Ascending aorta (tissue), 2 donors: ENCODE data around the gene AK3. TPM values are rescaled to one million over a fixed set of nuclear protein-coding genes. Genes with fewer than 3 reads are reported as not detected.

Source experiments
- DNase-seq, 2 donors: peaks; one replicate each; pipeline ENCODE4 v3.0.0-alpha.2; 2019; ENCODE audit warnings: low spot score in 2 of 2
- H3K27ac ChIP-seq, 2 donors: fragments of 200-600 bp; sonication (generic); one replicate each; pipeline ENCODE4 v1.5.1; 2016 to 2017; ENCODE audit warnings: mild to moderate bottlenecking in 1 of 2
- H3K27me3 ChIP-seq: fragments of 200-600 bp; sonication (generic); one replicate; pipeline ENCODE4 v1.5.1; 2017
- H3K36me3 ChIP-seq, 2 donors: fragments of 200-600 bp; sonication (generic); one replicate each; pipeline ENCODE4 v1.5.1; 2016
- H3K4me1 ChIP-seq, 2 donors: fragments of 200-600 bp; sonication (generic); one replicate each; pipeline ENCODE4 v1.5.1; 2016 to 2017; ENCODE audit warnings: mild to moderate bottlenecking in 1 of 2
- H3K4me3 ChIP-seq, 2 donors: fragments of 200-600 bp; sonication (generic); one replicate each; pipeline ENCODE4 v1.5.1; 2016 to 2017; ENCODE audit warnings: mild to moderate bottlenecking in 1 of 2
- H3K9me3 ChIP-seq, 2 donors: fragments of 200-600 bp; sonication (generic); one replicate each; pipeline ENCODE4 v1.5.1; 2016
- CTCF ChIP-seq, 3 experiments: fragments of 200-600 bp in 2 of 3; fragments of 450-650 bp in 1 of 3; sonication (generic) in 2 of 3; IDR thresholded peaks; one replicate each; pipeline ENCODE4 v1.5.1; 2016 to 2019; ENCODE audit warnings: antibody characterized with exemption in 3 of 3, mild to moderate bottlenecking in 1 of 3, moderate library complexity in 1 of 3
- intact Hi-C: fragments of 100-400 bp; cut with DNase I; formaldehyde crosslinking; loops from one replicate; pipeline ENCODE4 v1.15.1; 2023
- total RNA-seq: library from RNA; depleted of rRNA; stranded (reverse); fragments of >200 nt; gene quantifications from one replicate; pipeline ENCODE4 v1.1.0, GENCODE V29; 2016

AK3 gene
- total RNA-seq, 1 donor from 2014 or later, result 37.1 TPM

GRCh38 chr9:4738866-4739586, 2.0 kb downstream of the AK3 start:
- no peak for TF ChIP-seq CTCF (IDR thresholded peaks at IDR 0.05)
- H3K4me3 ChIP-seq, result peak overlapping the region; percentile 76 to 88
- intact Hi-C loops, result no loop called here
- H3K9me3 ChIP-seq, result no peaks in the 10 kb centered on the region
- peaks cover 3 to 17% of the 10 kb centered on the region in 2 donors for H3K4me1 ChIP-seq
- H3K27ac ChIP-seq, result no peak overlapping the region
- DNase-seq, result no peak
- no peaks in the 10 kb centered on the region for H3K36me3 ChIP-seq
- no peaks in the 10 kb centered on the region for H3K27me3 ChIP-seq

GRCh38 chr9:4734150-4734549, 6.9 kb downstream of the AK3 start:
- no peak for TF ChIP-seq CTCF (IDR thresholded peaks at IDR 0.05)
- no peak overlapping the region for H3K27ac ChIP-seq
- H3K36me3 ChIP-seq, result no peaks in the 10 kb centered on the region
- H3K4me1 ChIP-seq, result peaks cover under 1 to 8% of the 10 kb centered on the region in 2 donors
- H3K27me3 ChIP-seq, result no peaks in the 10 kb centered on the region
- no peak overlapping the region for H3K4me3 ChIP-seq
- intact Hi-C loops, result no loop called here
- no peaks in the 10 kb centered on the region for H3K9me3 ChIP-seq
- DNase-seq, result no peak

- H3K27ac ChIP-seq, result no peak overlapping the region
- no peak for DNase-seq
- no peaks in the 10 kb centered on the region for H3K4me1 ChIP-seq
- H3K27me3 ChIP-seq, result no peaks in the 10 kb centered on the region
- TF ChIP-seq CTCF (IDR thresholded peaks at IDR 0.05), result no peak
- no peaks in the 10 kb centered on the region for H3K9me3 ChIP-seq
- H3K4me3 ChIP-seq, result no peak overlapping the region
- intact Hi-C loops, result no loop called here
- H3K36me3 ChIP-seq, result no peaks in the 10 kb centered on the region
These were observed 8.1 kb downstream of the AK3 start for GRCh38 chr9:4732890-4733289.

- Histone ChIP-seq H3K4me3 (no peak overlapping the region), H3K27ac (no peak overlapping the region), H3K27me3 (no peaks in the 10 kb centered on the region), H3K4me1 (no peaks in the 10 kb centered on the region), H3K36me3 (peaks cover 1 to 6% of the 10 kb centered on the region in 2 donors), H3K9me3 (no peaks in the 10 kb centered on the region)
- TF ChIP-seq CTCF (IDR thresholded peaks at IDR 0.05), result no peak
- DNase-seq, result no peak
- intact Hi-C loops, result no loop called here
These were observed 13.4 kb downstream of the AK3 start for GRCh38 chr9:4727593-4727992.

- H3K4me1 ChIP-seq, result no peaks in the 10 kb centered on the region
- intact Hi-C loops, result no loop called here
- H3K36me3 ChIP-seq, result peaks cover 10 to 21% of the 10 kb centered on the region in 2 donors
- H3K9me3 ChIP-seq, result no peaks in the 10 kb centered on the region
- H3K4me3 ChIP-seq, result no peak overlapping the region
- H3K27ac ChIP-seq, result no peak overlapping the region
- no peaks in the 10 kb centered on the region for H3K27me3 ChIP-seq
- no peak for DNase-seq
- no peak for TF ChIP-seq CTCF (IDR thresholded peaks at IDR 0.05)
These were observed 15.1 kb downstream of the AK3 start for GRCh38 chr9:4725706-4726442.
